ENCODE results near the gene CYB561.

Gene CYB561, protein sequence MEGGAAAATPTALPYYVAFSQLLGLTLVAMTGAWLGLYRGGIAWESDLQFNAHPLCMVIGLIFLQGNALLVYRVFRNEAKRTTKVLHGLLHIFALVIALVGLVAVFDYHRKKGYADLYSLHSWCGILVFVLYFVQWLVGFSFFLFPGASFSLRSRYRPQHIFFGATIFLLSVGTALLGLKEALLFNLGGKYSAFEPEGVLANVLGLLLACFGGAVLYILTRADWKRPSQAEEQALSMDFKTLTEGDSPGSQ

DNA sequence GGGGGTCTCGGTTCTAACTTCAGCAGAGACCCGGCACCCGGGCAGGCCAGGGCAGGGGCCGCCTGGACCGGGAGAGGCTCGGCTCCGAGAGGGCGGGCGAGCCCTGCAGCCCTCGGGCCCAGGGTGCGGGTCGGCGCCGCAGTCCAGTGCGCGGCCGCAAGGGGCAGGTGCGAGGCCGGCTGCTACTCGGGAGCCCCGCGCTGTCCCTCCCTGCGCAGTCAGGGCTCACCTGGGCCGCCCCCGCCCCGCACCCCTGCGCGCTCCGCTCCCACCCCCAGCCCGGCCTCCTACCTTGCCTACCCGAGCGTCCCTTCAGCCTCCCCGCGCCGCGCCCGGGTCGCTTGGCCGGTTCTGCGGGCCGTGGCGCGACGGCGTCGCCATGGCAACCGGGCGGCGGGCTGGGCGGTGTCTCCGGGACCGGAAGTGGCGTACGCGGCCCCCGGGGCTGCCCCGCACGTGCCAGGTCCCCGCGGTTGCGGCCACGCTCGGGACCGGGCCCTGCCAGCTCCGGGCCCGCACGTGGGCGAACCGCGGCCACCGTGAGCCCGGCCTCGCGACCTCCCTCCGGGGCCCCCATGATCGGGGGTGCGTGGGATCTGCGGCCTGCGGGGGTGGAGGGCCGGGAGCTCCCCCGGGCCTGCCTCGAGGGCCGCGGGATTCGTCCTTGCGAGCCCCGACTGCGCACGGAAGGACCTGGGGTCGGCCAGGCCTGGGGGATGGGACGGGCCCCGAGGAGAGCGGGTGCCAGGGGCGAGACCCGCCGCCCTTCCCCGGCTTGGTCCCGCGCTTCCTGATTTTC is at the start of gene CYB561:
Gene CYB561, minus strand, starts transcription at position 353 of the 799 bp plus-strand sequence. CDS start 8,759 bp downstream, outside the sequence.
- DNase-seq: peak; percentile 87

DNA sequence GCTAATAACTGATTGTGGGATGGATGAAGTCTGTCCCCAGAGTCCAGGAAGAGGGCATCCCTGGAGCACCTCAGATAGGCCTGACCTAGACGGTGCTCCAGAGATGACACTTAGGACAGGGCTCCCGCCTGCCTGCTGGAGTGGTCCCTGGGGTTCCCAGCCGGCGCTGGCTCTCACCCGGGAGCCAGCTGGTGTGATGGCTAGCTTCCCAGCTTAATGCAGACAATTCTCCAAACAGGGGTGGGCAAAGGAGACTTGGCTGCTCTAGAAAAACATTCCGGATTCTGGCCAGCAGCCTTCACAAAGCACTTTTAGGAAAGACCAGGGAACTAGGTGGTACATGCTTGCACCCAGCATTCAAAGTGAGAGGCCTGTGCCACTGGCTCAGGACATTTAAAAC is 49.4 kb upstream of the CYB561 start:
- DNase-seq: no peak

DNA sequence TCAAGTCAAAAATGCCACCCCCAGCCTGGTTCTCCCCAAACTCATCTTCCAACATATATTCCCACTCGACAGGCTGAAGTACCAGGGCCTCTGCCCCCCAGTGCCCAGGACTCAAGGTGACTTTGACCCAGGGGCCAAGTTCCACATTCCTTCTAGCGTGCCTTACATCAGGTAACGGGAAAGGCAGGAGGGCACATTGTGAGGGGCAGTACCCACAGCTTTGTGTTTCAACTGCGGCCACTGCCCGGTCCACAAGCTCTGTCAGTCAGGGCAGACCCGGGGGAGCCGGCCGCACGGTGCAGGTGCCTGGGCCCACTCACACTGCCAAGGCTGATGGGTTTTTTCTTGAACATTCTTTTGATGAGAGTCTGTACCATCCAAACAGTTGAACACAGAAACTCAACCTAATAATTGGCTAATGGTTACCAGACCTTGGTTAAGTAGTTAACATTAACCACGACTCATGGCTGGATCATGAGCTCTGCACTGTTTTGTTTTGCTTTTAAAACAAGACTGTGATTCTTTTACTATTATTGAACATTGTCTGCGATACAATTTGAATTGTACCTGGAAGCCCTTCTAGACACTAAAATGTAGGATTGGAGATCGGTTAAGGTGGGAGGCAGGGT is 48.3 kb upstream of the CYB561 start:
- DNase-seq: no peak

DNA sequence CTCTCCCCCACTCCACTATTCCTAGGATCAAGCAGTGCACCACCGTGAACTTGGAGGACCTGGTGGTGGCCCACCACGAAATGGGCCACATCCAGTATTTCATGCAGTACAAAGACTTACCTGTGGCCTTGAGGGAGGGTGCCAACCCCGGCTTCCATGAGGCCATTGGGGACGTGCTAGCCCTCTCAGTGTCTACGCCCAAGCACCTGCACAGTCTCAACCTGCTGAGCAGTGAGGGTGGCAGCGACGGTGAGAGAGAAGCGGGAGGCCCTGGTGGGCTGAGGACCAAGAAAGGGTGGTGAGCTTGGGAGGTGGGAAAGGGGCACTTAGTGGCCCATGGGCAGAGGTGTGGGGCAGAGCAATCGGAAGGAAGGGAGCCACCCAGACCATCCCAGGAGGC is 47.3 kb upstream of the CYB561 start:
- no peak for DNase-seq

DNA sequence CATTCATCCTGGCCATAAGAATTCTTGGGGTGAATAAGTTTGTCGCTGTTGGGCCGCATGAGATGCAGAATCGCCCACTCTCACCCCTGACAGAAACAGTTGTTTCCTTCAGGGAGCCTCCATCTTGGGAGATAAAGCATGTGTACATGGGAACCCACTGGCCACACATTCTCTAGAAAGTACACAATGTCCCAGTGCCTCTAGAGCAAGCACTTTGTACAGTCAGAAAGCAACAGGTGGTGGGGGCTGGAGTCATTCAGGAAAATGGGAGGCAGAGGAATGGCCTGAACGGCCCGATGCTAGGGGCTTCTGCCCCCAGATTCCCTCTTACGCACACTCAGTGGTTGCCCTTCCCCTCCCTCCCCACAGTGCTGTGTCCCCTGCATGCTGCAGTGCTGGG is 46.8 kb upstream of the CYB561 start:
- no peak for DNase-seq

DNA sequence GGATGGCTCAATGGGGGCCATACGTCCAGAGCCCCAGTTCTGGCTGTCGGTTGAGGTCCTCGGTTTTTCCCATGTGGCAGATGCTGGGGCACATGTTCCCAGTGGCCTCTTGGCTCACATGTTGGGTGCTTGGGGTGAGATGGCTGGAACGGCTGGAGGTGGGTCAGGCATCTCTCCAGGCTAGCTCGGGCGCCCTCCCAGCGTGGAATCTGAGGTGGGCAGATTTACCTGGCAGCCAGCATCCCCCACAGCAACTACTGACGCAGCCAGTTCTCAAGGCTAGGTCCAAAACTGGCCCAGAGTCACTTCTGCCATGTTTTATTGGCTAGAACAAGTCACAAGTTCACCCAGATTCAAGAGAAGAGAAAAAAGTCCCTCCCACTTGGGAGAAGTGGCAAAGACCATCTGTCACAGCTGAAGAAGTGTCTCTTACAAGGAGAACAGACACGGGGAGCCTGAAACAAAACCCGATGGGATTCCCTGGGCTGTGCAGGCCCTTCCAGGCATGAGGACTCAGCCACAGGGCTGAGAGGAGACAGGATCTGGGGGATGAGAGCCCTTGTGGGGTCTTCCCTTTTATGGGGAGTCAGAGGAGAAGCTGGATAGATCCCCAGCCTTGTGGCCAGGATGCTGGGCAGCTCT is 46.0 kb upstream of the CYB561 start:
- DNase-seq: no peak

GRCh38 chr17:63491413-63491812 is 45.3 kb upstream of the CYB561 start:
- DNase-seq: no peak

- DNase-seq: no peak
These were observed 44.8 kb upstream of the CYB561 start for GRCh38 chr17:63490858-63491400.

GRCh38 chr17:63490329-63490728 is 44.2 kb upstream of the CYB561 start:
- no peak for DNase-seq

DNA sequence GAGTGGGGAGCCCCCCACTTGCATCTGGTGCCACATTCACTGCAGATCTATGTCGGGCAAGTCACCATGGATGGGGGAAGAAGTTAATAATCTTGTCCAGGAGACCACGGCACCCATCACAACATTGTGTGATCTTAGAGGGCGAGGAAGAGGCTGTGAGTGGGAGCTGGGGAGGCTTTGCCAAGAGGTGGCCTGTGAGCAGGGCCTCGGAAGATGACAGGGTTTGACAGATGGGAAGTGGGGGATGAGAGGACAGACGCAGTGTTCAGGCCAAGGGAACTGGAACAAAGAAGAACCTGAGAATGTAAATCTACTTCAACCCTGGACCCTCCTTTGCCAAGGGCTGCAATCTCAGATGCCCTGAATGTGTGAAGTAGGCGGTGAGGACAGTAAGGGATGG is 43.2 kb upstream of the CYB561 start:
- DNase-seq: no peak

DNA sequence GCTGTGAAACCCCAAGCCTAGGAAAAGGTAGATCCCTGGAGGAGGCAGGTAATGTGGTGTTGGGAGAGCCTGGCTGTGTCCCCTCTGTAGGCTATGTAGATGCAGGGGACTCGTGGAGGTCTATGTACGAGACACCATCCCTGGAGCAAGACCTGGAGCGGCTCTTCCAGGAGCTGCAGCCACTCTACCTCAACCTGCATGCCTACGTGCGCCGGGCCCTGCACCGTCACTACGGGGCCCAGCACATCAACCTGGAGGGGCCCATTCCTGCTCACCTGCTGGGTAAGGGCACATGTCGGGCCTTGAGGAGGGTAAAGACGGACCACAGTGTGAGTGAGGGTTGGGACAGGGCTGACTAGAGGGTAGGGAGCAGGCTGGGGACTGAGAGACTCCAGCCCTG is 42.7 kb upstream of the CYB561 start:
- DNase-seq: no peak

DNA sequence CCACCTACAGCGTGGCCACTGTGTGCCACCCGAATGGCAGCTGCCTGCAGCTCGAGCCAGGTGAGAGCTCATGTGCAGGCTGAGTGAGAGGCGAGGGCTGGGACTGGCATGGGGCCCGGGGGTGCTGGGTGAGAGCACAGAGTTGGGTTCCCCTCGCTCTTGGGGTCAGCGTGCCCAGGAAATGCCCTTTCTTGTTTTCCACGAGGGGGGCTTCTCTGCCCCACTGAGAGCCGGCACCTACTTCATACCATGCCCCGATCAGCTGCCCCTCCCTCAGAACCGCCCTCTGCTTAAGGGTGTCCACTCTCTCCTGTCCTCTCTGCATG is 40.9 kb upstream of the CYB561 start:
- DNase-seq: no peak

- no peak for DNase-seq
These were observed 40.4 kb upstream of the CYB561 start for GRCh38 chr17:63486317-63487013.

DNA sequence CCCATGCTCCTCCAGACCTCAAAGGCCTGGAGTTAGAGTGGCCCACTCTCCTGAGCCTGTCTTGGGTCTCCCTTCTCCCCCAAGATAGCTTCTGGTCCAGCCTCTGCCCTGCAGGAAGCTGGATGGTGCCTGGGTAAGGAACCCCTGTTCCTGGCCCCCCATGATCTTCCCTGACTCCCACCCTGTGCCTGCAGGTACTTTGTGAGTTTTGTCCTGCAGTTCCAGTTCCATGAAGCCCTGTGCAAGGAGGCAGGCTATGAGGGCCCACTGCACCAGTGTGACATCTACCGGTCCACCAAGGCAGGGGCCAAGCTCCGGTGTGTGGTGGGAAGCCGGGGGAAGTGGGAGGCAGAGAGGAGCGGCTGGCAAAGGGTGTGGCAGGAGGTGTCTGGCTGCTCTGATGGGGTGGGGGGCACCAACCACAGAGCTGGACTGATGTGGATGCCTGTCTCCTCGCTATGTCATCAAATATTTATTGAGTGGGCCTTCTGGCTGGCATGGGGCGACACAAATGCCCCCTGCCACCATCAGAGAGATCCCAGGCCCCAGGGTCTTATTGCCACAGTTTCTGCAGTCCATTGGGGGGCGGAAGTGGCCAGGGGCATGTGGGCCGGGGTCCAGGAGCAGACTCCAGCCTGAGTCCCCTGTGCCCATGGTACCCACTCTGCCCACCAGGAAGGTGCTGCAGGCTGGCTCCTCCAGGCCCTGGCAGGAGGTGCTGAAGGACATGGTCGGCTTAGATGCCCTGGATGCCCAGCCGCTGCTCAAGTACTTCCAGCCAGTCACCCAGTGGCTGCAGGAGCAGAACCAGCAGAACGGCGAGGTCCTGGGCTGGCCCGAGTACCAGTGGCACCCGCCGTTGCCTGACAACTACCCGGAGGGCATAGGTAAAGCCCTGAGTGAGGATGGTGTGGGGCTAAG is 37.8 kb upstream of the CYB561 start:
- no peak for DNase-seq

DNA sequence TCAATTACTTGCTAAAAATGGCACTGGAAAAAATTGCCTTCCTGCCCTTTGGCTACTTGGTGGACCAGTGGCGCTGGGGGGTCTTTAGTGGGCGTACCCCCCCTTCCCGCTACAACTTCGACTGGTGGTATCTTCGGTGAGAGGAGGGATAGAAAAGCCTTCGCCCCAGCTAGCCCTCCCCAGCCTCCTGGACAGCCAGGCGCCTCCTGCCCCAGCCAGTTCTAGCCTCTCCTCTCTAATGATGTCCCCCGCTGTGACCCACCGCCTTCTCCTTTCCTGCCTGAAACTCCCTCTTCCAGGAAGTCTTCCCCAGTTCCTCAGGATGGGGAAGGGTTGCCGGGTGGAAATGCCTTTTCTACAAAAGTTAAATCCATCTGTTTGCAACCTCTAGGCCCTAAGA is 36.9 kb upstream of the CYB561 start:
- no peak for DNase-seq

GRCh38 chr17:63482509-63482908 is 36.4 kb upstream of the CYB561 start:
- no peak for DNase-seq

GRCh38 chr17:63481488-63481870 is 35.4 kb upstream of the CYB561 start:
- DNase-seq: no peak

- peak; percentile 94 for DNase-seq
These were observed 34.9 kb upstream of the CYB561 start for GRCh38 chr17:63480826-63481487.

DNA sequence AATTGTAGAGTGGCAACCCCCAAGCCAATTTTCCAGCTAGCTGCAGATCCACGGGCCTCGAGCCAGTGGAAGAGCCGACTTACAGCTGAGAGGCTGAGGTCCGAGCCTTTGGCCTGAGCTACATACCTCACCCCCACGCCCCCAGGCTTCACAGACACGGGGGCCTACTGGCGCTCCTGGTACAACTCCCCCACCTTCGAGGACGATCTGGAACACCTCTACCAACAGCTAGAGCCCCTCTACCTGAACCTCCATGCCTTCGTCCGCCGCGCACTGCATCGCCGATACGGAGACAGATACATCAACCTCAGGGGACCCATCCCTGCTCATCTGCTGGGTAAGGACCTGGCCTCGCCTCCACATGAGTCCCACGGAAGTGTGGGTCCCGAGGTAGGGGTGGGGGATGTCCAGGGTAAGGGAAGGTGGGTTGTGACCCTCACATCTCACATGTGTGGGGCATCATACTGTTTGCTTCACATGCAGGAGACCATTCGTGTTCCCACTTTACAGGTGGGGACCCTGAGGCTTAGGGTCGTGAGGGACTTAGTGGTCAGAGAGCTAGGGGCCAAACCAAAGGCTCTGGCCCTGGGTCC is 34.2 kb upstream of the CYB561 start:
- no peak for DNase-seq

GRCh38 chr17:63479495-63480184 is 33.5 kb upstream of the CYB561 start:
- DNase-seq: no peak
